ENCODE measurements around the gene RABGAP1L.

DNA sequence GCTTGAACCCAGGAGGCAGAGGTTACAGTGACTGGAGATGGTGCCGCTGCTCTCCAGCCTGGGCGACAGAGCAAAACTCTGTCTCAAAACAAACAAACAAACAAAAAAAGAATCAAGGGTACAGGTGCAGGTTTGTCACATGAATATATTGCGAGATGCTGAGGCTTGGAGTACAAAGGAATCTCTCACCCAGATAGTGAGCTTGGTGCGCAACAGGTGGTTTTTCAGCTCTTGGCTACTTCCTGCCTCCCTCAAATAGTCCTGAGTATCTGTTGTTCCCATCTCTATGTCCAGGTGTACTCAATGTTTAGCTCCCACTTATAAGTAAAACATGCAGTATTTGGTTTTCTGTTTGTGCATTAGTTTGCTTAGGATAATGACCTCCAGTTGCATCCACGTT lies 666.5 kb downstream of the RABGAP1L start:
- TF ChIP-seq POLR2AphosphoS5 (IDR thresholded peaks at IDR 0.05; ENCODE audit: low read depth, low read length) (no peak), POLR2A (IDR thresholded peaks at IDR 0.05; ENCODE audit: low read depth, low read length) (no peak), SPI1 (IDR thresholded peaks at IDR 0.05; ENCODE audit: low read depth, low read length) (no peak)
